Osteoblast (primary cell): ENCODE data around the gene GNAQ. TPM values are rescaled to one million over a fixed set of nuclear protein-coding genes. Genes with fewer than 3 reads are reported as not detected.

Experiments used
- DNase-seq: peaks from one replicate; pipeline ENCODE4 v3.0.0; 2011; ENCODE audit warnings: low spot score, mixed read lengths; ENCODE audit not compliant: insufficient read length; ENCODE audit errors: missing footprints
- H2AFZ ChIP-seq: 2 replicates; pipeline ENCODE4 v1.6.0; 2011; ENCODE audit warnings: mild to moderate bottlenecking, low read length
- H3K27ac ChIP-seq: 2 replicates; pipeline ENCODE4 v1.5.1; 2011; ENCODE audit warnings: mild to moderate bottlenecking, low read depth, low read length, moderate library complexity
- H3K27me3 ChIP-seq: 2 replicates; pipeline ENCODE4 v1.6.0; 2012; ENCODE audit warnings: mild to moderate bottlenecking, control low read depth, inconsistent platforms, low read length, moderate library complexity; ENCODE audit not compliant: insufficient read depth
- H3K36me3 ChIP-seq: 2 replicates; pipeline ENCODE4 v1.5.1; 2011; ENCODE audit warnings: mild to moderate bottlenecking, low read length, control low read depth, moderate library complexity; ENCODE audit not compliant: insufficient read depth
- H3K4me1 ChIP-seq: 2 replicates; pipeline ENCODE4 v1.5.1; 2011; ENCODE audit warnings: mild to moderate bottlenecking, low read length, control low read depth, moderate library complexity; ENCODE audit not compliant: insufficient read depth
- H3K4me2 ChIP-seq: 2 replicates; pipeline ENCODE4 v1.6.0; 2011; ENCODE audit warnings: mild to moderate bottlenecking, low read length; ENCODE audit not compliant: insufficient read depth
- H3K4me3 ChIP-seq: fragments of 200-600 bp; sonication (generic); 3 replicates; pipeline ENCODE4 v1.5.1; 2012; ENCODE audit warnings: mild to moderate bottlenecking, low read length, inconsistent platforms; ENCODE audit not compliant: insufficient read depth
- H3K79me2 ChIP-seq: 2 replicates; pipeline ENCODE4 v1.6.0; 2012; ENCODE audit warnings: mild to moderate bottlenecking, low read length, control low read depth, inconsistent platforms; ENCODE audit not compliant: insufficient read depth
- H3K9me3 ChIP-seq: 2 replicates; pipeline ENCODE4 v1.5.1; 2011; ENCODE audit warnings: low read depth, low read length, control low read depth
- H4K20me1 ChIP-seq: 2 replicates; pipeline ENCODE4 v1.6.0; 2012; ENCODE audit warnings: mild to moderate bottlenecking, low read length, control low read depth; ENCODE audit not compliant: insufficient read depth
- total RNA-seq: library from RNA; depleted of rRNA; stranded (reverse); fragments of >200 nt; gene quantifications from 2 replicates; pipeline ENCODE4 v1.2.3, GENCODE V29; 2012
- TF ChIP-seq, protein P1 (sequence below): IDR thresholded peaks from 2 replicates; pipeline ENCODE4 v1.5.1; 2011; ENCODE audit warnings: mild to moderate bottlenecking, low read depth, low read length, moderate library complexity; ENCODE audit errors: extremely low read depth

GNAQ gene
- total RNA-seq, 1 donor: 64.8 TPM

DNA sequence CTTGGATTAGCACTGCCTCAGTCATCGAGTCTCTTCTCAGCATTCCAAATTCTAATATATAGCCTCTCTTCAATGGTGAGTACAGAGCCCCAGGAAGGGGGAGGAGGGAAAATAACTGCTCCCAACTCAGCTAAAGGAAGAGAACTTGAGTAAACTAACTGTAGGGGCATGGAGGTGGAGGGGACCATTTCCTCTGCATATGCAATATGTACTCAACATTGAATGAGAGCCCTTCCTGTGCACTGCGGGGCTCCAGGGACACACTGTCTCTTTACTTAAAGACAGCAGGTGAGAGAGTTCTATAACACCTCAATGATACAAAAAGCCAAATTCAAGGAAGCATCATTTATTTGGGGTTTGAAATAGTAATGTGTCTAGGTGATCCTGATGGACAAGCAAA is 75.1 kb downstream of the GNAQ start:
- Histone ChIP-seq H3K79me2 (peaks cover 78% of the 10 kb centered on the region), H3K9me3 (no peaks in the 10 kb centered on the region), H4K20me1 (no peaks in the 10 kb centered on the region), H3K4me1 (peaks cover 51% of the 10 kb centered on the region), H3K4me3 (no peak overlapping the region), H3K27me3 (no peaks in the 10 kb centered on the region), H3K27ac (no peak overlapping the region), H3K36me3 (no peaks in the 10 kb centered on the region), H2AFZ (no peak overlapping the region), H3K4me2 (no peak overlapping the region)
- TF ChIP-seq, protein P1, sequence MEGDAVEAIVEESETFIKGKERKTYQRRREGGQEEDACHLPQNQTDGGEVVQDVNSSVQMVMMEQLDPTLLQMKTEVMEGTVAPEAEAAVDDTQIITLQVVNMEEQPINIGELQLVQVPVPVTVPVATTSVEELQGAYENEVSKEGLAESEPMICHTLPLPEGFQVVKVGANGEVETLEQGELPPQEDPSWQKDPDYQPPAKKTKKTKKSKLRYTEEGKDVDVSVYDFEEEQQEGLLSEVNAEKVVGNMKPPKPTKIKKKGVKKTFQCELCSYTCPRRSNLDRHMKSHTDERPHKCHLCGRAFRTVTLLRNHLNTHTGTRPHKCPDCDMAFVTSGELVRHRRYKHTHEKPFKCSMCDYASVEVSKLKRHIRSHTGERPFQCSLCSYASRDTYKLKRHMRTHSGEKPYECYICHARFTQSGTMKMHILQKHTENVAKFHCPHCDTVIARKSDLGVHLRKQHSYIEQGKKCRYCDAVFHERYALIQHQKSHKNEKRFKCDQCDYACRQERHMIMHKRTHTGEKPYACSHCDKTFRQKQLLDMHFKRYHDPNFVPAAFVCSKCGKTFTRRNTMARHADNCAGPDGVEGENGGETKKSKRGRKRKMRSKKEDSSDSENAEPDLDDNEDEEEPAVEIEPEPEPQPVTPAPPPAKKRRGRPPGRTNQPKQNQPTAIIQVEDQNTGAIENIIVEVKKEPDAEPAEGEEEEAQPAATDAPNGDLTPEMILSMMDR: no peak
- DNase-seq: no peak

DNA sequence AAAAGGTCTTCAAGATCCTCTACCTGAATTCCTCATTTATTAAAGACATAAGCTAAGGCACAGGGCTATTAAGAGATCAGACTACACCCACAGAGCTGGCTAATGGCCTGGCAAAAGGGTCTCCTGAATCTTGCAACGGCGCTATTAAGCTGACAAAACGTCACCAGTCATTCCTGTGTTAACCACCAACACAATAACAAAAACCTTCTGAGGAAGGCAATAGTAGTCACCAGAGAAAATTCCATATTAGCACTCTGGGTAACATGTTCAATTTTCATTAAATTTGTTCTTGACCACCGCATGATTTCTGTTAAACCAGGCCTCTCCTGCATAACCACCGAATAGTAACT is 77.0 kb downstream of the GNAQ start:
- H3K4me1 ChIP-seq: peaks cover 36% of the 10 kb centered on the region
- H2AFZ ChIP-seq: no peak overlapping the region
- no peak overlapping the region for H3K4me2 ChIP-seq
- no peaks in the 10 kb centered on the region for H3K27me3 ChIP-seq
- TF ChIP-seq, protein P1: no peak
- H3K27ac ChIP-seq: peak overlapping the region; percentile 51
- H3K4me3 ChIP-seq: no peak overlapping the region
- H3K36me3 ChIP-seq: no peaks in the 10 kb centered on the region
- peaks cover 78% of the 10 kb centered on the region for H3K79me2 ChIP-seq
- no peak for DNase-seq
- H4K20me1 ChIP-seq: peaks cover 5% of the 10 kb centered on the region
- no peaks in the 10 kb centered on the region for H3K9me3 ChIP-seq

GRCh38 chr9:77954013-77954665 is 77.5 kb downstream of the GNAQ start:
- no peak for DNase-seq
- peak overlapping the region; percentile 51 for H3K27ac ChIP-seq

DNA sequence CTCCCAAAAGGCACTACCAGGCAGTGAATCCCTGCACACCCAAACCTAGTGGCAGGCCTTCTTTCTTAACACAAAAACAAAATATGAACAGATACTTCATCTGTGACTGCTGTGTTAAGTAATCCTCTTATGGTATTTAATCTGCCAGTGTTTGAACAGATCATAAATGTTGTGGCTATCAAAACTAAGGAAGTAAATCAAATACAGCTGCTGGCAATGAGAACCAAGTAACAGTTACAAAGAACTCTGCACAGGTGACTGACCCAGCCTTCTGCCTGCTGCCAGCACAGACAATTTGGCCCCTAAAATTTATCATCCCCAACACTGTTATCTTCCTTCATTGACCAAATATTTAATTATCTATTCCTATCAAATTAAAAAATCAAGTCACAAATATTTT is 78.0 kb downstream of the GNAQ start:
- no peaks in the 10 kb centered on the region for H3K36me3 ChIP-seq
- DNase-seq: no peak
- no peak overlapping the region for H3K4me3 ChIP-seq
- H3K27ac ChIP-seq: peak overlapping the region; percentile 51
- TF ChIP-seq, protein P1: no peak
- H3K9me3 ChIP-seq: no peaks in the 10 kb centered on the region
- no peaks in the 10 kb centered on the region for H3K27me3 ChIP-seq
- no peak overlapping the region for H2AFZ ChIP-seq
- peaks cover 36% of the 10 kb centered on the region for H3K4me1 ChIP-seq
- peaks cover 10% of the 10 kb centered on the region for H4K20me1 ChIP-seq
- H3K4me2 ChIP-seq: peak overlapping the region; percentile 0
- peaks cover 81% of the 10 kb centered on the region for H3K79me2 ChIP-seq

More at GRCh38 chr9:77954013-77954665, 77.5 kb downstream of the GNAQ start:
- H3K27me3 ChIP-seq: no peaks in the 10 kb centered on the region
- H3K79me2 ChIP-seq: peaks cover 81% of the 10 kb centered on the region
- TF ChIP-seq, protein P1: no peak
- no peak overlapping the region for H2AFZ ChIP-seq
- peak overlapping the region; percentile 0 for H3K4me2 ChIP-seq
- H3K4me1 ChIP-seq: peaks cover 36% of the 10 kb centered on the region
- H3K9me3 ChIP-seq: no peaks in the 10 kb centered on the region
- H3K36me3 ChIP-seq: no peaks in the 10 kb centered on the region
- no peak overlapping the region for H3K4me3 ChIP-seq
- peaks cover 8% of the 10 kb centered on the region for H4K20me1 ChIP-seq
